ENCODE data around the gene THSD7B.
"Not testable (repeated sequence)": the region's sequence is repeated elsewhere in the genome, so short reads cannot be mapped to it uniquely, and the experiment has no call there.

THSD7B gene

GRCh38 chr2:137298377-137298776 is 533.0 kb downstream of the THSD7B start:
- H3K27ac ChIP-seq = no peak overlapping the region
- TF ChIP-seq ZFX (IDR thresholded peaks at IDR 0.05; ENCODE audit: borderline replicate concordance) (no peak), CTCF (IDR thresholded peaks at IDR 0.05) (no peak)

- TF ChIP-seq ZFX (IDR thresholded peaks at IDR 0.05; ENCODE audit: borderline replicate concordance) (no peak), CTCF (IDR thresholded peaks at IDR 0.05) (no peak)
- H3K27ac ChIP-seq = no peak overlapping the region
These were observed 535.6 kb downstream of the THSD7B start for GRCh38 chr2:137300987-137301386.

- TF ChIP-seq CTCF (IDR thresholded peaks at IDR 0.05) (no peak), ZFX (IDR thresholded peaks at IDR 0.05; ENCODE audit: borderline replicate concordance) (no peak)
These were observed 537.6 kb downstream of the THSD7B start for GRCh38 chr2:137302957-137303356.

GRCh38 chr2:137316075-137316474 is 550.7 kb downstream of the THSD7B start:
- no peak for TF ChIP-seq CTCF (IDR thresholded peaks at IDR 0.05)
- TF ChIP-seq ZFX (IDR thresholded peaks at IDR 0.05; ENCODE audit: borderline replicate concordance) = no peak
- no peak overlapping the region for H3K27ac ChIP-seq

More at GRCh38 chr2:137302957-137303356, 537.6 kb downstream of the THSD7B start:
- H3K27ac ChIP-seq = no peak overlapping the region

- H3K27ac ChIP-seq = no peak overlapping the region
- no peak for TF ChIP-seq CTCF (IDR thresholded peaks at IDR 0.05)
- TF ChIP-seq ZFX (IDR thresholded peaks at IDR 0.05; ENCODE audit: borderline replicate concordance) = no peak
These were observed 556.2 kb downstream of the THSD7B start for GRCh38 chr2:137321566-137321965.

- H3K27ac ChIP-seq = not testable (repeated sequence)
These were observed 566.2 kb downstream of the THSD7B start for GRCh38 chr2:137331562-137331961.

- no peak for TF ChIP-seq CTCF (IDR thresholded peaks at IDR 0.05)
- TF ChIP-seq ZFX (IDR thresholded peaks at IDR 0.05; ENCODE audit: borderline replicate concordance) = no peak
- H3K27ac ChIP-seq = no peak overlapping the region
These were observed 568.2 kb downstream of the THSD7B start for GRCh38 chr2:137333386-137334165.

- H3K27ac ChIP-seq = no peak overlapping the region
- TF ChIP-seq ZFX (IDR thresholded peaks at IDR 0.05; ENCODE audit: borderline replicate concordance) (no peak), CTCF (IDR thresholded peaks at IDR 0.05) (no peak)
These were observed 570.7 kb downstream of the THSD7B start for GRCh38 chr2:137336067-137336466.
